DMS53 treated with DMSO at 0.1 percent for 48 hours (cell line): ENCODE data around the gene CGGBP1.
"Not testable (repeated sequence)": the region's sequence is repeated elsewhere in the genome, so short reads cannot be mapped to it uniquely, and the experiment has no call there.

ENCODE experiments used
- DNase-seq: peaks from one replicate; lab custom pipeline; 2025; ENCODE audit not compliant: unreplicated experiment; lab: John Stamatoyannopoulos, UW

The CGGBP1 gene

DNA sequence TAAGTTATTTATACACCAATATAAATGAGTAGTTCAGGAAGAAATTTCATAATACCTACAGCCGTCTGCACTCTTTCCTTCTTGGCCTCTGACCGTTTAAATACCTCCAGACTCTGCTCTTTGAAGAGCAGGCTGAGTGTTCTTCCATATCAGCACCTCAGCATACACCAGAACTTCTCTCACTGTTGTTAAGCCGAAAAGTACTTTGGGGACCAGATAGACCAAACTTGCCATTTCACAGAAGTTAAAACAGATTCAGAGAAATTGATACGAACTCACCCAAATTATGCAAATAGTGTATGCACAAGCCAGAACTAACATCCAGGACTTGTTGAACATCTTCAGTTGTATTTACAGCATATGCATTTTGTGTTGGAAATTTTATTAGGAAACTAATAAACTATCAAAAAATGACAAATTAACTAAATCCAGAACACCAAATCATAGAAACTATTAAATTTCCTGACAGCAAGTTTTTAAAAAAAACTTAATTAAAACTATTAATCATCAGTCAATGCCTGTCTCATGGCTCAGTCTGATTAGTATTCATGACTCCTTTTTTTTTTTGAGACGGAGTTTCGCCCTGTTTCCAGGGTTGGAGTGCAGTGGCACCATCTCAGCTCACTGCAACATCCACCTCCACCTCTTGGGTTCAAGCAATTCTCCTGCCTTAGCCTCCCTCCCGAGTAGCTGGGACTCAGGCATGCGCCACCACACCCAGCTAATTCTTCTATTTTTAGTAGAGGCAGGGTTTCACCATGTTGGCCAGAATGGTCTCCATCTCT, 24.1 kb downstream of the CGGBP1 start:
- no peak for DNase-seq

DNA sequence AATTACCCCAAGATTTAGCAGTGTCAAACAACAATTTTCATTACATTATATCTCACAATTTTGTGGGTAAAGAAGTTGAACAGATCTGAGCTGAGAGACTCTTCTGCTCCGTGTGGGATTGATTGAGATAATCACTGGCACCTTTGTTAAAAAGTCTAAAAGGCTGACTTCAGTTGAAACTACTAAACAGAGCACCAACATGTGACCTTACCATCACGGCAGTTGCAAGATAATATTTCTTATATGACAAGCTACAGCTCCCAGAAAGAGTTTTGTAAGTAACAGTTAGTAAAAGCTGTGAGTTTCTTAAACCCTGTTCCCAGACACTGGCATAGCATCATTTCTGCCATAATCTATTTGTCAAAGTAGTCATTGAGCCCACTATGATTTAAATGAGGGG, 25.0 kb downstream of the CGGBP1 start:
- DNase-seq = no peak

DNA sequence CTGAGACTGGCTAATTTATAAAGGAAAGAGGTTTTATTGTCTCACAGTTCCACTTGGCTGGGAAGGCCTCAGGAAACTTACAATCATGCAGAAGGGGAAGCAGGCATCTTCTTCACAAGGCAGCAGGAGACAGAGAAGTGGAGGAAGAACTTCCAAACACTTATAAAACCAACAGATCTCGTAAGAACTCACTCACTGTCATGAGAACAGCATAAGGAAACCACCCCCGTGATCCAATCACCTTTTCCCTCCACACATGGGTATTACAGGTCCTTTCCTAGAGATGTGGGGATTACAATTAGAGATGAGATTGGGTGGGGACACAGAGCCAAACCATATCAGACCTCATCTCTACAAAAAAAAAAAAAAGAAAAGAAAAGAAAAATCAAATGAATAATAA, 25.7 kb downstream of the CGGBP1 start:
- DNase-seq = no peak

DNA sequence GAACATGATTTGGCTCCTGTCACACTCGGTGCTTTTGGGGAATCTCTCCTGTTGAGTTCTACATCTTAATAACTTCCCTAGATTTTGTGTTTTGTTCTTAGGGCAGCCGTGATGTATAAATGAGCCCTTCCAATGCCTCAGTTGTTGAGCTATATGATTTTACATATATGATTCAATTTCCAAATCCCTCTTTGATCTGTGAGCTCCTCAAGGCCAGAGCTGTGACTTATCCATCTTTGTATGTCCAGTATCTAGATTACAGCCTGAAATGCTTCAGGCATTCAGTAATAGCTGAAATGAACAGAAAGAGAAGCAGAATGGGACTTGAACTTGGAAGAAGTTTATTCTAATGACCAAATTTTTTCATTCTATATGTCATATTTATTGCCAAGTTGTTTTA, 26.6 kb downstream of the CGGBP1 start:
- DNase-seq = no peak

DNA sequence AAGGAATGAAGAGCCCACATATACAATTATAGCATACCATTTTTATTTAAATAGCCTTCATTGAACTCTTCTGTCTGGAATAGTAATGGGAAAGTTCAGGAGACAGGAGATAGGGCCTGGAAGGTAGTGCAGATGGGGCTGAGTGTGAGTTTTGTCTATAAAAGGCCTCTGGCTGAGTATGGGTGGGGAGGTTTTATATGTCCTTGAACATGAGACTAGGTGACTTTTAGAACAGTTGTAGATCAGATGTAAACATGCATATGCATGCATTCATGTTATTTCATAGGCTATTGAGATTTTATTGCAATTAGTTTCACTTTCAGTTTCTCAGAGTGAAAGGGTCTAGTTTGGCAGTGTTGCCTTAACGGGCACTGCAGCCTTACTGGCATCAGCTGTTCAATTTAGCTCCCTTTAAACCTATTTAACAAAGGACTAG, 27.1 kb downstream of the CGGBP1 start:
- no peak for DNase-seq

GRCh38 chr3:88030210-88030609, 28.6 kb downstream of the CGGBP1 start:
- no peak for DNase-seq

GRCh38 chr3:88028876-88029275, 29.9 kb downstream of the CGGBP1 start:
- no peak for DNase-seq

DNA sequence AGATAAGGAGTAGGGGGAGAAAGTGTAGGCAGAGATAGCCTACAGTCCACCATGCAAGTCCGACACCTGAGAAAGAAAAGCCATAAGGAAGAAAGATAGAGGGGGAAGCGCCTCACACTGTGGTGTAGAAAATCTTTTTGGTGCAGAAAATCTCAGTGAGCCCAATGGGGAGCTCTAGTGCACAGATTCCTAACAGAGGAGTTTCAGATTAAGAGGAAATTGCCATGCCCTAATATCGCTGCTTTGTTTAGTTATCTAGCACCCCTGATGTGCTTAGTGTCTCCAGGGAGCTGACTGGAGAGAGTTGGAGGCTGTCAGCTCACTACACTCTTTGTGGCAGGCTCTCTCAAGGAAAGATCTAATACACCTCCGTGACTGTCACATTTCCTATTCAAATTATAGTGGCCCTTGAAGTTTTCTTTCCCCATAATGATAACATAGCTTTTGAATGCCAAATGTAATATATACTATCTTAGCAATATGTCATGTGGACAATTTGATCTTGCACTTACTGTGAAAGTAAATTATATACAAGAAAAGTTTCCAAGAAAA, 33.7 kb downstream of the CGGBP1 start:
- DNase-seq = no peak

DNA sequence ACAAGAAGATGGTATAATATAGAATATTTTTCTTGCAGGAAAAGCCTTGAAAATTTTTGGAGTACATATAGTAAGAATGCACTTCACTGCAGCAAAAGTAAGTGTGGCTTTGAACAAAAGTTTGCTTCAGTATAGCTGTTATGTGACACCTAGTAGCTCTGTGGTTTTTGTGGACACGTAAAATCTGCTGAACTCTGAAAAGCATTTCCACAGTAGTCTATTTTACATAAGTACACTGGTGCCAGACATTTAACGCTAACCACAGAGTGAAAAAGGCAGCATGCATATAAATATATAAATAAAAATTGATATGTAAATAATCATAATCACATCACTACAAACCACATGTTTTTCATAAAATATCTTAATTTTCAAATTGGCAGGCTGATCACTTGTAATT, 39.8 kb downstream of the CGGBP1 start:
- DNase-seq = no peak

DNA sequence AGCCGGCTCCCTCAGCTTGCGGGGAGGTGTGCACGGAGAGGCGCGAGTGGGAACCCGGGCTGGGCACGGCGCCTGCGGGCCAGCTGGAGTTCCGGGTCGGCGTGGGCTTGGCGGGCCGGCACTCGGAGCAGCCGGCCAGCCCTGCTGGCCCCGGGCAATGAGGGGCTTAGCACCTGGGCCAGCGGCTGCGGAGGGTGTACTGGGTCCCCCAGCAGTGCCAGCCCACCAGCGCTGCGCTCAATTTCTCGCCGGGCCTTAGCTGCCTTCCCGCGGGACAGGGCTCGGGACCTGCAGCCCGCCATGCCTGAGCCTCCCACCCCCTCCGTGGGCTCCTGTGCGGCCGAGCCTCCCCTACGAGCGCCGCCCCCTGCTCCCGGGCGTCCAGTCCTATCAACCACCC, 43.1 kb downstream of the CGGBP1 start:
- DNase-seq = not testable (repeated sequence)

GRCh38 chr3:88013592-88013991, 45.2 kb downstream of the CGGBP1 start:
- no peak for DNase-seq

- no peak for DNase-seq
Observed at GRCh38 chr3:88010810-88011209, 48.0 kb downstream of the CGGBP1 start.

- no peak for DNase-seq
Observed at GRCh38 chr3:88009066-88009465, 49.7 kb downstream of the CGGBP1 start.

GRCh38 chr3:88005066-88005465, 53.7 kb downstream of the CGGBP1 start:
- DNase-seq = no peak

DNA sequence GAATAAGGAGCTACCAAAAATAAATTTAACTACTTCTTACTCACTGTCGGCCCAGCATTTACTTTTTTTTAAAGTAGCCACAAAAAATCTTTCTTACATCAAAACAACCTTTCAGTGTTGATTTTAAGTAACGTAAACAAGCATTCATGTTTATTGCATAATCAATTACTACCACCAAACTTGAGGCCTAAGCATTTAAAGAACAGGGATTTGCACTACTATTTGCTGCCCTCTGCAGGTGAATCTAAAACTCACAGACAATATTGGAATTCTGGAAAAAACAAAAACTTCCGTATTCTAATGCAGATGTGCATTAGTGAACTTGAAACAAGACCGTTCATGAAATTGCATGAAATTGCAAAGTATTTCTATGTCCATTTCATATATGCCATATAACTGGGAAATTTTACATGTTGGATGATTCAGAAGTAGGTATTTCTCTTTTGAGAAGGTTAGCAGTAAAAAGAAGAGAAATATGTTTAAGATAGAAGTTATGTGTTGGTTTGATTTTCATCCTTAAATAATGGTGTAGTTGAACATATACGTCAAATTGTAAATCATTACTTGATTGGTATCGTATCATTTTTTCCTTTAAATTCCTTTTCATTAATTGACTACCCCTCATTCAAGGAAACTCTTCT, 55.6 kb downstream of the CGGBP1 start:
- peak; percentile 7 for DNase-seq

DNA sequence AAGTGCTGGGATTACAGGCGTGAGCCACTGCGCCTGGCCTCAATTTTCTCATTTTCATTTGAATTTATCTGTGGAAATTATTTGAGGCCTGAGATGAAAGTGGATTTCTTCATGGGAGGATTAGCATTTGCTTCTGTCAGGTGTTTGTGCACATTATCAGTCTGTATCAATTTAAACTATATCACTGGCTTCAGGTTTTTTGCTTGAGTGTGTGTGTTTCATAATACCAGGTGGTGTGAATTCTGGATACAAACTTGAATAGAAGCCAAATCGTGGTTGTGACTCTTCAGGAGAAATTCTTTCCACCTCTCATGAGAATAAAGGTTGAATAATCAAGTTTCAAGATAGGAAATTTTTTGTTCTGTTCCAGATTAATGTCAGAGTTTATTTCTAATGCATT, 56.4 kb downstream of the CGGBP1 start:
- no peak for DNase-seq
